ENCODE data around the gene UNC80.

The UNC80 gene

GRCh38 chr2:209969692-209970091, 198.1 kb downstream of the UNC80 start:
- DNase-seq (ENCODE audit: low read depth) = no peak

DNA sequence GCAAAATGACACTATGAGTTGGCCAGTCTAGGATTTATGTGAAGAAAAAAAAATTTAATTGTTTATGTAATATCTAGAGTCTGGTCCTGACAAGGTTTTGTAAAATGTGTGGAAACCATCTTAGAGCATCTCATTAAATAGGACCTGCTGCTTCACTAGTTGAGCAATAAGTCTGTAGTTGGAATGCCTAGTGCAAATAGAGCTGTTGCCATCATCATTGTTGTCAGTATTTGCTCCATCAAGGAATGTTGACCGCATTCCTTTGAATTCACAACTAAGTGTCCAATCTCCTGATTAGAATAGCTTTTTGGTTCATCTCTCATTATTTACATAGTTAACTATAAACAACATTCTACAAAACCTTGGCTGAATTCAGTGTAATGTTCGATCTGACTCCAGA, 198.6 kb downstream of the UNC80 start:
- DNase-seq (ENCODE audit: low read depth) = no peak

DNA sequence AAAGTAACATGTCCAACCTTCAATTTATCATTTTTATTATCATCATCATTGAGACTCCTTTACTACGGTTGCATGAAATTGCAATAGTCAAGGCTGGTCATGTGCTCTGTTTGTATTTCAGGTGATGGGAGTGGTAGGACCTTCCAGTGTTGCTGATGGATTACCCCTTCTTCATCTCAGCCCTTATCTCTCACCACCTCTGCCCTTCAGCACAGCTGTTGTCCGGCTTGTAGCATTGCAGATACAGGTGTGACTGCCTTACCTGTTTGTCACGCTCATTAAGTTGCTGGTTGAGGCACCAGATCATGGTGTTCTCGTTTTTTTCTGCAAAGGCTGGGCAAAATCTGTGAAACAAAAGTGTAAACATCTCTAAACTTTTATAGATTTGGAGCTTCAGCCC, 199.1 kb downstream of the UNC80 start:
- no peak for DNase-seq (ENCODE audit: low read depth)

- DNase-seq (ENCODE audit: low read depth) = no peak
These were observed 201.7 kb downstream of the UNC80 start for GRCh38 chr2:209973328-209973727.

- peak; percentile 9 for DNase-seq (ENCODE audit: low read depth)
These were observed 202.9 kb downstream of the UNC80 start for GRCh38 chr2:209974576-209974975.

GRCh38 chr2:209976698-209977385, 205.2 kb downstream of the UNC80 start:
- DNase-seq (ENCODE audit: low read depth) = no peak

- DNase-seq (ENCODE audit: low read depth) = peak; percentile 42
These were observed 206.0 kb downstream of the UNC80 start for GRCh38 chr2:209977386-209978239.

DNA sequence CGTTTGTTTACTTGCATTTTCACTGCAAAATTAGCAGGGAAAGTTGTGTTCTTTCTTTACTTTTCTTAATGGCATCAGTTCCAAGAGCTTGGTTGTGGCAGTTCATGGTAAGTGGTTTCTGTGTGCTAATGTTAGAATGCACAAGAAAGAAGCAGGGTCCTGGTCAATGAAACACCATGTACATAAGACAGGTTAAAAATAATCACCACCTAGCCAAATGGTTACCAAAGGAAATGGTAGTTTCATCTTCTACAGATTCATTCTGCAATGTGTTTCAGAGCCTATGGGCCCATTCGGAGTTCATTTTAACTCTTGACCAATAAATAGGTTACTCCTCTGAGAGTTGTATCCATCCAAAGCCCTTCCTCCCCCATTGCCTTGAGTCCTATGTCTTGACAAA, 212.7 kb downstream of the UNC80 start:
- DNase-seq (ENCODE audit: low read depth) = no peak

DNA sequence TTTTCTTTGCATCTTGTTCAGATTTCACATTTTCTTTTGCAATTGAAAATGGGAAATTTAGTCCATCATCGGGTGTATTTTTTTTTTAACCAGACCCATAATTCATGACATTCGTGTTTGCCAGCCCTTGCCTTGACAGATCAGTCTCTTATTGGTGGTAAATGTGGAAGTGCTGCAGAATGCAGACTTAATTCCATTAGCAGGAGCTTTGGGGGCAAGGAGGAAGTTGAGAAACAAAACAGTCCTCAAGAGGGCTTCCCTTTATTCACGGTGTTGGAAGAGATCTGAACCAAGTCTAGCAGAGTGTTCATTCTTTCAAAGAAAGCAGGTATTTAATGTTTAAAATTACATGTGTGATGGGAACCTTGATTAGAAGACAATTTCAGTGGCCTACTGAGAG, 214.2 kb downstream of the UNC80 start:
- DNase-seq (ENCODE audit: low read depth) = no peak

GRCh38 chr2:209986415-209986814, 214.8 kb downstream of the UNC80 start:
- DNase-seq (ENCODE audit: low read depth) = no peak

DNA sequence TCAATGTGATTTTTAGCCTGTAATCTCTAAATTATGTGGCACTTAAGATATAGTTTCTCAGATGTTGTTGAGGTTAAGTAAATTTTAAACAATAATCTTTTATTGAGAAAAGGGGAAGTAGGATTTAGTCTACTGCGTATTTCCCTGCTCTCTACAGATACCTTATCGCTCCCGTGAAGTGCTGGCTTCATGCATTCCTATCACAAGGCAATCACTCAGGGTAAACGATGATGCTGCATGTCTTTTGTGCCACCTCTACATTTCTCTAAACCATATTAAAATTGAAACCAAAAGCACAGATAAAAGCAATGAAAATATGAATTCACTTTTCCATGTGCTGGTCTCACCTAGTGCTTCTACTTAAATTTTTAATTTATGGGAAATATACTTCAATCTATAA, 216.4 kb downstream of the UNC80 start:
- no peak for DNase-seq (ENCODE audit: low read depth)

- no peak for DNase-seq (ENCODE audit: low read depth)
These were observed 219.2 kb downstream of the UNC80 start for GRCh38 chr2:209990838-209991237.

DNA sequence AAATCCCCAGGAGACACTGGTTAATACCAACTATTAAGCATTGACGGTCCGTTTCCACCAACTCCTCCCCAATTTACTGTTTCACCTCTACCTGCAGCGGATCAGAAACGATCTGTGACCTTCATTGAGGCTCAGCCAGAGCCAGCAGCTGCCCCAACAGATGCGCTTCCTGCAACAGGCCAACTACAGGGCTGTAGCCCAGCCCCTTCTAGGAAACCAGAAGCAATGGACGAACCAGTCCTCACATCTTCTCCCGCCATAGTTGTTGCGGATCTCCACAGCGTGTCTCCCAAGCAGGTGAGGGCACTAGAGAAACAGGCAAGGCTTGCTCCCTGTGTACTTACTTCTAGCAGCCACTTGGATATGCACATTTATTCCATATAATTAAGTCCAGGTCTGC, 222.3 kb downstream of the UNC80 start:
- no peak for DNase-seq (ENCODE audit: low read depth)

DNA sequence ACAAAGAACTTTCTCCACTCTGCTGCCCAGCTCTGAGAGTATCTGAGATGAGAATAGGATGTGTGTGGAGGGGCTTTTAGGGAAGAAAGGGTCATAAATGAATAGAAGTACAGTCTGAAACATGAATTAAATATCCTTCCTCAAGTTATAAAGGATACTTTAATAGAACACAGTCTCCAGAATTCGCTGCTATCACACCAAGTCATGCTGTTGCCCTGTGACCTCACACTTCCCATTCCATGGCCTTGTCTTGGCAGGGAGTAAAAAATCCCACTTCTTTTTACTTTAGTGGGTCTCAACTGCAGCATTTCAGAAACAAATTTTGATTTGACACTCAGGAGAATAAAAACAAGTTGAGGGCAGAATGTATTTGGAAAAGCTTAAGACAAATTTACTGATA, 227.0 kb downstream of the UNC80 start:
- no peak for DNase-seq (ENCODE audit: low read depth)

DNA sequence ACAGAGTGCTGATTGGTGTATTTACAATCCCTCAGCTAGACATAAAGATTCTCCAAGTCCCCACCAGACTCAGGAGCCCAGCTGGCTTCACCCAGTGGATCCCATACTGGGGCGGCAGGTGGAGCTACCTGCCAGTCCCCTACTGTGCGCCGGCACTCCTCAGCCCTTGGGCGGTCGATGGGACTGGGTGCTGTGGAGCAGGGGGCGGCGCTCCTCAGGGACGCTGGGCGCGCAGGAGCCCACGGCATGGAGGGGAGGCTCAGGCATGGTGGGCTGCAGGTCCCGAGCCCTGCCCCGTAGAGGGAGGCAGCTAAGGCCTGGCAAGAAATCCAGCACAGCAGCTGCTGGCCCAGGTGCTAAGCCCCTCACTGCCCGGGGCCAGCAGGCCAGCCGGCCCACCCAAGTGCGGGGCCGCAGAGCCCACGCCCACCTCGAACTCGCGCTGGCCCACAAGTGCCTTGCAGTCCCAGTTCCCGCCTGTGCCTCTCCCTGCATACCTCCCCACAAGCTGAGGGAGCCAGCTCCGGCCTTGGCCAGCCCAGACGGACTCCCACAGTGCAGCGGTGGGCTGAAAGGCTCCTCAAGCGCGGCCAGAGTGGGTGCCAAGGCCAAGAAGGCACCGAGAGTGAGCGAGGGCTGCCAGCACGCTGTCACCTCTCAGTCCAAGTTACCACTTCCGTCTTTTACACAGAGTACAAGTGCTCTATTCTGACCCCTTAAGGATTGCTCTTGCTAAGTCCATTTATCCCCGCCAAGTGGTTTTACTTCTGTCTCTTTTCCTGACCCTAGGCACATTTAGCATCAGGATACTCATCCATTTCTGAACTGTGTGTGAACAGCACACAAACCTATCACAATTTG, 229.1 kb downstream of the UNC80 start:
- no peak for DNase-seq (ENCODE audit: low read depth)

DNA sequence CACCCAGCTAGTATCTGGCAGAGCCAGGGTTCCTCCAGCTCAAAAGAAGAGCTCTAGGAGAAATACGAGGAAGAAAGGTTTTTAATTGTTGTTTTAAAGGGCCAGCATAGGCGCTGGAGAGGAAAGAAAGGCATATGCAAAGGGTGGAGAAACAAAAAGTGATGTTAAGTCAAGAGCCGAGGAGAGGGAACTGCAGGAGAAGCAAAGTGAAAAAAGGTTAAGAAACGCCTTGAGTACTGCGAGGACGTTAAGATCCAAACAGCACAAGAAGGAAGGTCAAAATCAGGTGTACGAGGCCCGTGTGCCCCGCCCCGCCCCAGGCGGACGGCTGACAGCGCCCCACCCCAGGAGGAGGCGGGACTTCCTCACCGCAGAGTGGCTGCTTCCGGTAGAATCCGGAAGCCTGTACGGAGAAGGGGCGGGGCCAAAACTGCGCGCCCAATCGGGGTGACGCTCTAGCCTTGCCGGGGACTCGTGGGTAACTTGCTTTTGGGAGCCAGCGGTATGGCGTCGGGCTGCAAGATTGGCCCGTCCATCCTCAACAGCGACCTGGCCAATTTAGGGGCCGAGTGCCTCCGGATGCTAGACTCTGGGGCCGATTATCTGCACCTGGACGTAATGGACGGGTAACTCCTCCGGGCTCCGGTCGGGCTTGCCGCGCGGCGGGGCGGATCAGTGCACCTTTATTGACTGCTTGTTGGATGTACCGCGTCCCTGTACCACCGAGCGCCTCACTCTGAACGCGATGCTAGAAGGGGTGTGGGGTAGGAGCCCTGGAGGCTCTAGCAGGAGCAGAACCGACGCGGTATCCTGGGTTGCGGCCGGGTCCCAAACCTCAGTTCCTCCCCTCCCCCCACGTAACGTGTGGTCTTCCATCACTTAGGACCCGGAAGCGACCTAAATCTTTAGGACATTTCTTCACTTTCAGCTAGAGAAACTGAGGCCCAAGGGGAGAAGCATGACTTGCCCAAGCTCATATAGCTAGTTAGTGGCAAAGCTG, 230.8 kb downstream of the UNC80 start, which contains the start of gene RPE:
RPE (plus strand) TSS at position 481 of the 1,000 bp plus-strand sequence; CDS start at position 505, 24 bp downstream.
- peak; percentile 95 for DNase-seq (ENCODE audit: low read depth)

DNA sequence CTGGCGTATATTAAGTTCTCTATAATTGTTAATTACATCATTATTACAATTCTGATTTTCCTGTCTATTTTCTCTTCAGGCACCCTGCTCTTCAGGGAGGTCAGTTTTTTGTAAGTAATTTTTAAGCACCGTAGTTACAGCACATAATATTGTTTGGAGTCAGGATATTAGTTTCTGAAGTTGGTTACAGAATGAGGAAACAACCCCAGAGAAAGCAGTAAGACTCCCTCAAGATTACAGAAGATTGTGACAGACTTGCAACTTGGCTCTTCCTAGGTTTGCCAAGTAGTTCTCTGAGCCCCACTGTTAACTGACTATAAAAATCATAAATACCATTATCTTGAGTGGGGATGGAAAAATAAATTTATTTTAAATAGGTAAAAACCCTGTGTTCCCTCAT, 231.7 kb downstream of the UNC80 start:
- no peak for DNase-seq (ENCODE audit: low read depth)

- no peak for DNase-seq (ENCODE audit: low read depth)
These were observed 233.2 kb downstream of the UNC80 start for GRCh38 chr2:210004881-210005280.

GRCh38 chr2:210007895-210008294, 236.3 kb downstream of the UNC80 start:
- DNase-seq (ENCODE audit: low read depth) = no peak

DNA sequence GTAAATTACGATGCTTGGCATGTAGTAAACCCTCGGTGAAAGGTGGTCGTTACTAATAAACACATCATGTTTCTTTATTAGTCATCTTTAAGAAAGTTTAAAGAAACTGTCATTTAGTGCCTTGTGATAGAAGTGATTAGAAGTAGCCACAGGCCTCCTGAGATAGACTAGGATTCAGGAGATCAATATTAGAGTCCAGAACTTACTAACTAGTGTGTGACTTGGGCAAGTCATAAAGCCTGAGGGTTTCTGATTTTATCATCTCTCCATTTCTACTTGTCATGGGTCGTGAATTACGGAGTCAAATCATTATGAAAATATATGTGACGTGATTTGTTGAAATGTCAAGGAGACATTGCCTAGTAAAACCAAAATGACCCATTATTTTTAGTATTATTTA, 237.5 kb downstream of the UNC80 start:
- DNase-seq (ENCODE audit: low read depth) = no peak

DNA sequence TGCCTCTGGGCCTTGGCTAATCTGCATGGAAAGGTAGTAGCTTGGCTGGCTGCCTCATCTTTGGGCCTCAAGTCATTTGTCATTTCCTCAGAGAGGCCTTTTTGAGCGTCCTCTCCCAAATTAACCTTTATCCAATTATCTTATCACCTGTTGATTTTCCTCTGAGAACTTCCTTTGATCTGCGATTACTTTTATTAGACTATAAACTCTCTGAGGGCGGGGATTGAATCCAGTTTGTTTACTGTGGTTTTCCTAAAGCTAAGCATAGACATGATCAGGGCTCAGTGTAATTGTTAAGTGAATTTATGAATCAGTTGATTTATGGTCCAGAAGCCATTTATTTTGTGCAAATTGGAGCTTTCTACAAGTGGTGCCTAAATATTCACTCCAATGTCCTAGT, 238.3 kb downstream of the UNC80 start:
- no peak for DNase-seq (ENCODE audit: low read depth)
